ENCODE data around the gene UNK.
A peak's percentile ranks its signal among the peaks of the same experiment; 100 is the strongest.

Gene UNK

DNA sequence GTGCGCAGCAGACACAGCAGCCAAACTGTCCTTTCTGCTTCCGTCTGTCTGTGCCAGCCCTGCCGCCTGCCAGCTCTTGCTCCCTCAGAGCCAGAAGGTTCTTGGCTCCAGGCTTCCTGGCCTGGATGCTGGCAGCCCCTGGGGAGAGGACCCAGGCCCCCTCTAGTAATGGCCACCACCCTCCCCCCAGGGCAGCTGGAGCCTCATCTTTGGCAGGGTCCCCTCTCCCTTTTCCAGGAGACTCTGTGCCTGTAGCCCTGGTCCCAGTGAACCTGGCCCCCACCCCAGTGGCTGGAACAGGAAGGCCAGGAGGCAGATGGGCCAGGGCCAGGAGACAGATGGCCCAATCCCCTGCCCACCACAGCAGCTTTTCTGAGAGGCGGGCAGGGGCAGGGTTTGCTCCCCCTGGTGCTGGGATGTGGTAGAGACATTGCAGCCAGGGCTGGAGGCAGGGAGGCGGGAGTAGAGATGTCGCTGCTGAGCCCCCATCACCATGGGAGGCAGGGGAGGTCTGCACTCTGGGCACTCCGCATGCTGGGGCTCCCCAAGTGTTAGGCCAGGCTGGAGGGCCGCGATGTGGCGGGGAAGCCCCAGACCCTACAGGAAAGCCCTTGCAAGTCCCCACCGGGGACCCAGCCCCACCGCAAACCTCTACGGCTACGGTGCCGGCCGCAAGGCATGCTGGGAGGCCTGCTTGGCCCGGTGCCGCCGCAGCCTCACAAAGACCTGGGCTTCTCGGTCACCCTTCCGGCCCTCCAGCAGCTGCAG is 42.9 kb downstream of the UNK start:
- peak overlapping the region; percentile 18 for H3K4me3 Mint-ChIP-seq
- H3K9me3 Mint-ChIP-seq: no peaks in the 10 kb centered on the region
- peak; percentile 77 for DNase-seq
- CTCF ChIA-PET: interaction anchor here (0.8 to 7.5 kb wide), 15 partner anchors 10 to 74 kb away, joined by 3 to 59 read pairs (median 7); partner anchors contain the start of genes GALK1 and UNC13D
- H3K27ac Mint-ChIP-seq: peak overlapping the region; percentile 90
- H3K4me1 Mint-ChIP-seq: peaks cover 29% of the 10 kb centered on the region
- H3K36me3 Mint-ChIP-seq: peaks cover 31% of the 10 kb centered on the region
- no peaks in the 10 kb centered on the region for H3K27me3 Mint-ChIP-seq

DNA sequence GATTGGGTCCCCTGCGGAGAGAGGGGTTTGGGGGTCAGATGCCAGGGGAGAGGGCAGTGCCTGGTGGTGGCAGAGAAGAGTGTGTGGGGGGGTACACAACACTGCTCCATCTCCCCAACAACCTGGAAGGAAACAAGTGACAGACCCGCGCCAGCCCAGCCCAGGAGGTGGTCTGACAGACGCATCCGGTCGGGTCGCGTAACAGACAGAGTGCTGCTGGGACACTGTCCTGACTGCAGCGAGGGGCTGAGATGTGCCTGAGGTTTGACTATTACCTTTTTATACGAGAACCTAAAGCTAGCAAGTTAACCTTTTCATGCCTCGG is 43.4 kb downstream of the UNK start:
- Mint-ChIP-seq H3K27me3 (no peaks in the 10 kb centered on the region), H3K9me3 (no peaks in the 10 kb centered on the region), H3K4me1 (peaks cover 33% of the 10 kb centered on the region), H3K27ac (peak overlapping the region; percentile 90), H3K36me3 (peaks cover 33% of the 10 kb centered on the region), H3K4me3 (peak overlapping the region; percentile 18)
- no peak for DNase-seq
- CTCF ChIA-PET: interaction anchor here (0.7 to 7.5 kb wide), 10 partner anchors 11 to 66 kb away, joined by 3 to 59 read pairs (median 9); partner anchors contain the start of genes GALK1 and UNC13D

DNA sequence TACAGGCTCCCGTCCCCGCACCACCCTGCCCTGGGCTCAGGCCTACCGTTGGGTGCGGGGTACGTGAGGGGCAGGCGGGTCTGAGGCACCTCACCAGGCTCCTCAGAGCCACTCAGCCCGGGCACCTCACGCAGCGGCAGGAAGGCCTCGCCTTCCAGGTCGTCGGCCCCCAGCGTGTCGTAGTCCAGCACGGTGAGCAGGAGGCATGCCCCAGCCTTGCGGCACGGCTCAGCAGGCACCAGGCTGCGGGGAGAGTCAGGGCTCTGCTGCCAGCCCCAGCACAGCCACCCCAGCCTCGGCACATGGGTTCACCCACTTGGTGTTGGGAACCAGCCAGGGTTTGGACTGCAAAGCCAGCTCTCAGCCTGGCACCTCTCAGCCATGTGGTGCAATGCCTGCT is 44.1 kb downstream of the UNK start:
- Mint-ChIP-seq H3K9me3 (no peaks in the 10 kb centered on the region), H3K4me1 (peaks cover 40% of the 10 kb centered on the region), H3K4me3 (no peak overlapping the region), H3K27ac (no peak overlapping the region), H3K27me3 (no peaks in the 10 kb centered on the region), H3K36me3 (peaks cover 40% of the 10 kb centered on the region)
- CTCF ChIA-PET: interaction anchor here (0.7 to 7.5 kb wide), 11 partner anchors 12 to 76 kb away, joined by 3 to 59 read pairs (median 12); partner anchors contain the start of genes GALK1 and UNC13D
- no peak for DNase-seq

DNA sequence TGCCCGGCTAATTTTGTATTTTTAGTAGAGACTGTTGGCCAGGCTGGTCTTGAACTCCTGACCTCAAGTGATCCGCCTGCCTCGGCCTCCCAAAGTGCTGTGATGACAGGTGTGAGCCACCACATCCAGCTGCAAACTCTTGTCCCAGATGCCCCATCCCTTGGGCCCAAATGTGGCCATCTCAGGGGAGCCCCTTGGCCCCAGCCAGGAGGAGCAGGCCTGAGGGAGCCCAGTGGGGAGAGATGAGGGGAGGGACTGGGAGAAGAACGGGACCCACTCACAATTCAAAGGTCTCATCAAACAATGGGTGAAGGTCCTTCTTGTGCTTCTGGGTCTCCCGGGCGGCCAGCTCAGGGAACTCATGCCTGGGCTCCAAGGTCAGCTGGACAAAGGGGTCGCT is 45.1 kb downstream of the UNK start:
- CTCF ChIA-PET: interaction anchor here (1.0 to 7.5 kb wide), 19 partner anchors 9 to 174 kb away, joined by 3 to 59 read pairs (median 5); partner anchors contain the start of genes GALK1 and UNC13D
- H3K27ac Mint-ChIP-seq: no peak overlapping the region
- no peaks in the 10 kb centered on the region for H3K9me3 Mint-ChIP-seq

DNA sequence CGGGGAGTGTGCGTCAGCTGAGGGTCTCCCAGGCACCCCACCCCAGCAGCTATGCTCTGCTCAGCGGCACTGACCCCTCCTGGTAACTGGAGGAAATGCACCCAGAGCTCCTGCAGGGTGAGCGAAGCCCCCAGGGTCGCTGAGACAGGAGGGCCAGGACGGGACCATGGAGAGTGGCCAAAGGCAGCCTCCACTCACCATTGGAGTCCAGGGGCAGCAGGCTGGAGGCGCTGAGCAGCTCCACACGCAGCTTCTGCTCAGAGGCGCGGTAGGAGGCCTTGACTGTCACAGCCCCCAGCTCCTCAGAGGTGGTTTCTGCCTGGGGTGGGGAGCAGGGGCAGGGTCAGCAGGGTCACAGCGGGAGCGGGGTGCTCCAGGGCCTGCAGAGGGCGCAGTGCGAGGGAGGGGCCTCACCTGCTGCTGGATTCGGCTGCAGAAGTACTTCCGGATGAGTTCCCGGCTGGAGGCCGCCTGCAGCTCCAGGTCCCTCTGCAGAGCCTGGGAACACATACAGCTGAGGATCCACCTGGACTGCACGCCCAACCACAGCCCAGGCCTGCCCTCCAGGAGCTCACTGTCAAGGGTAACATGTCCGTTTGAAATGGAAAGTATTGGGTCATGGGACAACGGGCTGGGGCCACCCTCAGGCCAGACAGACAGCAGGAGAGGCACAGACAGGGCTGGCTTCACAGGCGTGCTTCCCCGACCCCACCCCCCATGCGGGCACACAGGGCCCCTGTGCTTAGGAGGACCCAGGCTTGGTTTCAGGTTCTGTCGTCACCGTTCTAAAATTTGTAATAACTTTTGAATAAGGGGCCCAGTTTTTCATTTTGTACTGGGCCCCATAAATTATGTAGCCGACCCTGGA is 45.8 kb downstream of the UNK start:
- peaks cover 47% of the 10 kb centered on the region for H3K36me3 Mint-ChIP-seq
- H3K4me1 Mint-ChIP-seq: peaks cover 52% of the 10 kb centered on the region
- no peaks in the 10 kb centered on the region for H3K9me3 Mint-ChIP-seq
- no peak overlapping the region for H3K4me3 Mint-ChIP-seq
- CTCF ChIA-PET: interaction anchor here (1.0 to 7.5 kb wide), 20 partner anchors 9 to 174 kb away, joined by 3 to 59 read pairs (median 5); partner anchors contain the start of genes GALK1 and UNC13D
- peak overlapping the region; percentile 65 for H3K27ac Mint-ChIP-seq
- peak; percentile 50 for DNase-seq
- H3K27me3 Mint-ChIP-seq: no peaks in the 10 kb centered on the region

More for the DNA sequence above, 45.1 kb downstream of the UNK start:
- no peak for DNase-seq
- H3K4me3 Mint-ChIP-seq: no peak overlapping the region
- peaks cover 51% of the 10 kb centered on the region for H3K4me1 Mint-ChIP-seq
- peaks cover 44% of the 10 kb centered on the region for H3K36me3 Mint-ChIP-seq
- H3K27me3 Mint-ChIP-seq: no peaks in the 10 kb centered on the region

DNA sequence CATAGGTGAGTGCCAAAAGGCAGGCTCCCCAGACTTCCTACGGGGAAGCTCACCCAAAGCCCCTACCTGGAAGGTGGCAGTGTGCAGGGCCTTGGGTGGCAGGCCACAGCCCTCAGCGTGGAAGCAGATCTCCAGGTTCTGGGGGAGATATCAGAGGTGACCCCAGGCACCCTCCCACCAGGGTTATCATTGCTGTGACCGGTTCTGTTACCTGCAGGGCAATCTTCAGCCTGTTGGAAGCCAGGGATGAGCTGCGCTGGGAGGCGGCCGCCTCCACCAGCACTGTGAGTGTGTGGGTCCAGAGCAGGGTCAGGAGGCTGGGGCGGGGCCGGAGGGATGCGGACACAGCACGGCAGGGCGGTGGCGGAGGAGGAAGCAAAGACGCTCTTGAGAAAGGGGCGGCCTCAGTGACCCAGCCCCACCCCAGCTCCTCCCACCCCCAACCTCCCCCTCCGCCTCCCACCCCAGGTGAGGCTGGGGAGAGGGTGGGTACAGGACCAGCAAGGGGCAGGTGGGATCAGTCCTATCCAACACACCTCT is 46.5 kb downstream of the UNK start:
- DNase-seq: no peak
- peak overlapping the region; percentile 65 for H3K27ac Mint-ChIP-seq
- H3K4me1 Mint-ChIP-seq: peaks cover 56% of the 10 kb centered on the region
- no peak overlapping the region for H3K4me3 Mint-ChIP-seq
- CTCF ChIA-PET: interaction anchor here (1.0 to 7.5 kb wide), 10 partner anchors 15 to 173 kb away, joined by 3 to 55 read pairs (median 8); partner anchors contain the start of genes UNC13D and WBP2
- no peaks in the 10 kb centered on the region for H3K27me3 Mint-ChIP-seq
- peaks cover 48% of the 10 kb centered on the region for H3K36me3 Mint-ChIP-seq
- H3K9me3 Mint-ChIP-seq: no peaks in the 10 kb centered on the region

DNA sequence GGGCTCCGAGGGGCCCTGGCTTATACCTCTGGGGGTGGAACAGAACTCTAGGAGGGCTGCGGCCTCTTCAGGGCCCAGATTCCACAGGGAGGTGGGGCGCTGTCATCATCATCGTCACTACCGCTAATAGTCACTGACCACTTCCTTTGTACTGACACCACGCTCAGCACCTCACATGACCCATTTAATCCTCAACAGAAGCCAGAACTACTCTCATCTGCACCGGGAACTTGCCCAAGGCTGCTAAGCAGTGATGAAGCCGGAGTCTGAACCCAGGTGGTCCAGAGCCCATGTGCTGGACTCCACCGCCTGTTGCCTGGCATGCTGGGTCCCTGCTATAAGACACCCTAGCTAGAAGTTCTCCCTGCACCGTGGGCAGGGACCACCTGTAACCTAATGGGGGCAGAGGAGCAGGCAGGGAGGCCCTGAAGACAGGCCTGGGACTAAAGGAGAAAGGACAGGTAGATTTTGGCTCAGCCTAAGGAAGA is 47.6 kb downstream of the UNK start:
- Mint-ChIP-seq H3K4me3 (peak overlapping the region; percentile 48), H3K36me3 (peaks cover 50% of the 10 kb centered on the region), H3K27ac (peak overlapping the region; percentile 94), H3K4me1 (peaks cover 51% of the 10 kb centered on the region), H3K27me3 (no peaks in the 10 kb centered on the region), H3K9me3 (no peaks in the 10 kb centered on the region)
- CTCF ChIA-PET: interaction anchor here (0.7 to 2.3 kb wide), 9 partner anchors 11 to 79 kb away, joined by 3 to 9 read pairs (median 5); partner anchors contain the start of genes TRIM65 and WBP2
- DNase-seq: peak; percentile 62

DNA sequence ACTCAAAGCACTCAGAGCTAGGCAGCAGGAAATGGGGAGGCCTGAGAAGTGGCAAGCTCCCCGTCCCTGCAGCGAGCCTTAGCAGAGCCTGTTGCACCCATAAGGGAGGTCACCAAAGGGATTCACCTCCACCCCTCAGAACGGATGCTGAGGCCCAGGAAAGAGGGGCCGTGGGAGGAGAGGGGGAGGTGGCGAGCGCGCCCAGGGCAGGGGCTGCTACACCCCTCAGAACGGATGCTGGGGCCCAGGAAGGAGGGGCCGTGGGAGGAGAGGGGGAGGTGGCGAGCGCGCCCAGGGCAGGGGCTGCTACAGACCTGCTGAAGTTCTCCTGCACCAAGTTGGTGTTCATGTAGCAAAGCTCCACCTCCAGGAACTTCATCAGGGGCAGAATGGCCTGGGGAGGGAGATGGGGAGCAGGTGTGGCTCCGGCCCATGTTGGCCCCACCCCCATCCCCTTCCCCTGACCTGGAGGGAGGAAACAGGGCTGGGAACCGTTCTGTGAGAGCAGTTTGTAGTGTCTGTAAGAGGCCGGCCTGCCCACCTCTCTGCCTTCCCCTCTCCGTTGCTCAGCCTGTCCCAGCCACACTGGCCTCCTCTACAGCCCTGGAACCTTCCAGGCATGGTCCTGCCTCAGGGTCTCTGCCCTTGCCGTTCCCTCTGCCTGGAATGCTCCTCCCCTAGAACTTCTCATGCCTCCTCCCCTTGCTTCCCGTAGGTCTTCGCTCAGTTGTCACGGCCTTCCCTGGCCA is 48.2 kb downstream of the UNK start:
- peak overlapping the region; percentile 94 for H3K27ac Mint-ChIP-seq

DNA sequence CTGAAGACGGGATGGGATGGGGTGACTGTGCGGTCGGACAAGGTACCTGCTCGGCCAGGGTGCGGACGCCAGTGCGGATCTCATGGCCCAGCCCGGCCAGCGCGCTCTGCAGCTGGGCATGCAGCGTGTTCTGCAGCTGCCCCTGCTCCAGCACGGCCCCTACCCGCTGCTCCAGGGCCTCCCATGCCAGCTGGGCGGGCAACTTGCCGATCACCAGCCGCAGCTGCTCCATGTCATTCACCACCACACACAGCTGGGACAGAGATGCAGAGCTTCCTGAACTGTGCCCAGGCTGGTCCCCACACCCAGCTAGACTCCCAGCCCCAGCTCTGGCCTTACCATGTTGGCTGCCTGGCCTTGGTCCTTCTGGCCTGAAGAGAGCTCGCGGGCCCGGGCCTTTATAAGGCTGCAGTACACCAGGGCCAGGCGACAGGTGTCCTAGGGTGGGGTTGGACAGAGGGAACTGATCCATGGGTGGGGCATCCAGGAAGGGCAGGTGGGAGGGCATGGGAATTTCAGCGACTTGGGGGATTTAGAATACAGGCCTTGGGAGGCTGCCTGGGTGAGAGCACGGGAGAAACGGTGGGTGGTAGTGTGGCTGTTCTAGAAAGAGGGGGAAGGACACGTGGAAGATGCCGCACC is 49.8 kb downstream of the UNK start:
- Mint-ChIP-seq H3K9me3 (no peaks in the 10 kb centered on the region), H3K27me3 (no peaks in the 10 kb centered on the region), H3K36me3 (peaks cover 57% of the 10 kb centered on the region), H3K27ac (peak overlapping the region; percentile 94), H3K4me1 (peaks cover 42% of the 10 kb centered on the region), H3K4me3 (no peak overlapping the region)
- CTCF ChIA-PET: interaction anchor here (0.8 to 2.3 kb wide), 5 partner anchors 9 to 81 kb away, joined by 3 to 9 read pairs (median 3); partner anchors contain the start of gene UNC13D
- no peak for DNase-seq

More for the DNA sequence above, 48.2 kb downstream of the UNK start:
- peak overlapping the region; percentile 48 for H3K4me3 Mint-ChIP-seq
- CTCF ChIA-PET: interaction anchor here (0.7 to 2.3 kb wide), 9 partner anchors 10 to 80 kb away, joined by 3 to 9 read pairs (median 5); partner anchors contain the start of genes TRIM65 and WBP2
- H3K4me1 Mint-ChIP-seq: peaks cover 46% of the 10 kb centered on the region
- H3K9me3 Mint-ChIP-seq: no peaks in the 10 kb centered on the region
- DNase-seq: peak; percentile 63
- peaks cover 53% of the 10 kb centered on the region for H3K36me3 Mint-ChIP-seq
- no peaks in the 10 kb centered on the region for H3K27me3 Mint-ChIP-seq

DNA sequence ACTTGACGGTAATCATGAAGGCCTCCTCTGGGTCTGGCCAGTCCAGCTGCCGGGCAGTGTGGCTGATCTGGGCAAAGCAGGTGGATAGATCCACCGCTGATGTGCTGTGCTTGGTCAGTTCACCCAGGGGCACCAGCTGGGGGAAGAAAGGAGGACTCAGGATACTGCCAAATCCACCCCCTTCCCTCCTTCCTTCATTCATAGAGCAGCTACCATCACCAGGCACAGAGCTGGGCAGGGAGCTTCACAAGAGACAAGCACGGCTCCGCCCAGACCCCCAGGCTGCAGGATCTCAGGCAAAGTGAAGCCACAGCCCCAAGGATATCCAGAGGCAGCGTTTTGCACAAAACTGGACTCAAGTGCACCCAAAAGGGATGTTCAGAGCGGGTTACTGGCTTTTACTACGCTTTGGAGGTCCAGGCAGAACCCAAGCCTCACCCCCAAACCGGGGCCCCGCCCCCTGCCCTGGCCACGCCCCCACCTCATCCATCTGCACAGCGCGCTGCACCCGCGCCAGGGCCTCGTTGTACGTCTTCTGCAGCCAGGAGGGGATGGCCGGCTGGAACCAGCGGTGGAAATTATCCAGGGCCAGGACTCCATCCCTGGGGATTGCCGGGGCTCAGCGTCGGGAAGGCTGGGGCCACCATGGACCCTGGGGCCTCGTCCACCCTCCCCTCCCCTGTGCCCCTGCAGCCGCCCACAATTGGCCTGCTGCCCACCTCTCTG is 50.5 kb downstream of the UNK start:
- peak overlapping the region; percentile 2 for H3K27ac Mint-ChIP-seq
- no peak for DNase-seq
- H3K27me3 Mint-ChIP-seq: no peaks in the 10 kb centered on the region
- no peaks in the 10 kb centered on the region for H3K9me3 Mint-ChIP-seq
- peaks cover 54% of the 10 kb centered on the region for H3K36me3 Mint-ChIP-seq
- H3K4me3 Mint-ChIP-seq: no peak overlapping the region
- peaks cover 44% of the 10 kb centered on the region for H3K4me1 Mint-ChIP-seq
- CTCF ChIA-PET: interaction anchor here (1.0 to 1.6 kb wide), 3 partner anchors 13 to 82 kb away, joined by 3 to 4 read pairs (median 3); no protein-coding TSS in a partner anchor

DNA sequence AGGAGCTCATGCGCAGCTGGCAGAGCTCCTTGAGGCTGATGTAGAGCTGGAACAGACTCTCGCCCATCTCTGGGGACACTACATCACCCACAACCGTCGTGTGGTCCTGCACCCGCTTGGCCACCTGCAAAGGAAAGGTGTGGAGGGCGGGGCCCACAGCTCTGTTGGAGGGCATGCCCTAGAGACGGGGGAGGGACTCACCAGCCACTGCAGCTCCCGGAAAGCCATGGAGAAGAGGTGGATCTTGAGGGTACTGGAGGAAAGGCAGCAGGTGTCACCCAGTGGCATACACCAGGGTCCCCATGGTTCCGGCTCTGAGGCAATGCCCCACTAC is 51.0 kb downstream of the UNK start:
- Mint-ChIP-seq H3K4me3 (no peak overlapping the region), H3K27ac (no peak overlapping the region), H3K9me3 (no peaks in the 10 kb centered on the region), H3K27me3 (no peaks in the 10 kb centered on the region), H3K36me3 (peaks cover 51% of the 10 kb centered on the region), H3K4me1 (peaks cover 44% of the 10 kb centered on the region)
- CTCF ChIA-PET: interaction anchor here (1.6 kb wide), 1 partner anchor 12 kb away, joined by 4 read pairs; no protein-coding TSS in a partner anchor
- DNase-seq: no peak

DNA sequence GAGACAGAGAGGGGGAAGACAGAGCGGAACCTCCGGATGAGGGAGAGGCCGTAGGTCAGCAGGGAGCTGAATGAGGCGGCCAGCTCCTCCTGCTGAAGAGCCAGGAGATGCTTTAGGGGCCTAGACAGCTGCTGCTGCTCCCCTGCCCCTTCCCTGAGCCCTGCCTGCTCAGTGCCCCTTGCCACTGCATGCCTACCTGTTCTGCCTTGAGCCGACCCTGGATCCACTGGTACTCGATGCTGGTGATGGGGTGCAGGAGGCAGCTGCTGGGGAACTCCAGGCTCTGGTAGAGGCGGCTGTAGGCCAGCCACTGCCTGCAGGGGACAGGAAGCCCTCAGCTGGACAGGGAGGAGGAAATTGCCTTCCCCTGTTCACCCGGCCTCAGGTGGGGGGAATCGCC is 52.0 kb downstream of the UNK start:
- CTCF ChIA-PET: interaction anchor here (1.6 kb wide), 1 partner anchor 11 kb away, joined by 4 read pairs; no protein-coding TSS in a partner anchor
- H3K27ac Mint-ChIP-seq: no peak overlapping the region

More for the DNA sequence above, 52.0 kb downstream of the UNK start:
- DNase-seq: no peak
- Mint-ChIP-seq H3K9me3 (no peaks in the 10 kb centered on the region), H3K4me1 (peaks cover 43% of the 10 kb centered on the region), H3K27me3 (no peaks in the 10 kb centered on the region), H3K4me3 (no peak overlapping the region), H3K36me3 (peaks cover 49% of the 10 kb centered on the region)
